ENCODE results near the gene COX7C. TPM values are rescaled to one million over a fixed set of nuclear protein-coding genes. Genes with fewer than 3 reads are reported as not detected.

Gene COX7C
- total RNA-seq, 1 donor from 2014 or later: 489 TPM

DNA sequence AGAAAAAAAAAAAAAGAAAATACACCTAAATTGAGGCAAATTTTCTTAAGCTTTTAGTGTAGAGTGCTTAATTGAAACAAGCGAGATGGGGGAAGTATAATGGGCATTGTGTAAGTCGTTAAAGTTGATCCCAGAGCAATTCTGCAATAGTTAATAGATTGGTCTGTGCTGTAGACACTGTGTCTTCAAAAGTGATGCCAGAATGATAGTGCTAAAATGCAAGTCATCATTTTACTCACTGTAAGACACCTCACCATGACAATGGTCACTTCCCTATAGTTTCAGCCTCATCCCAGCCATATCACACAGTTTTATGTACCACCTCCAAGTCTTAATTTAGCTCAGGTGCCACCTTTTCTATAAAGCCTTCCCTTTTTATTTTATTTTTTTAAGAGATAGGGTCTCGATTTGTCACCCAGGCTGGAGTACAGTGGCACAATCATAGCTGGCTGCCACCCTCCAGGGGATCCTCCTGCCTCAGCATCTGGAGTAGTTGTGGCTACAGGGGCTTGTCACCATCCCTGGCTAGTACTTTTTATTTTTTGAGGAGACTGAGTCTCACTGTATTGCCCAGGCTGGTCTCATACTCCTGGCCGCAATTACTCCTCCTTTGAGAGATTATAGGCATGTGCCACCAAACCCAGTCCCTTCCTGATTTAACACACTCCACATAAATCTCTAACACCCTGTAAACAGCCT, 6.2 kb downstream of the COX7C start:
- H3K4me1 Mint-ChIP-seq (ENCODE audit: low read depth, unreplicated experiment): no peaks in the 10 kb centered on the region
- no peak for DNase-seq
- peaks cover 2% of the 10 kb centered on the region for H3K9me3 Mint-ChIP-seq (ENCODE audit: unreplicated experiment)
- H3K27me3 Mint-ChIP-seq (ENCODE audit: unreplicated experiment): peaks cover 2% of the 10 kb centered on the region
- no peak overlapping the region for H3K27ac Mint-ChIP-seq (ENCODE audit: unreplicated experiment)
- no peak overlapping the region for H3K4me3 Mint-ChIP-seq (ENCODE audit: unreplicated experiment)
- TF ChIP-seq, protein P1, sequence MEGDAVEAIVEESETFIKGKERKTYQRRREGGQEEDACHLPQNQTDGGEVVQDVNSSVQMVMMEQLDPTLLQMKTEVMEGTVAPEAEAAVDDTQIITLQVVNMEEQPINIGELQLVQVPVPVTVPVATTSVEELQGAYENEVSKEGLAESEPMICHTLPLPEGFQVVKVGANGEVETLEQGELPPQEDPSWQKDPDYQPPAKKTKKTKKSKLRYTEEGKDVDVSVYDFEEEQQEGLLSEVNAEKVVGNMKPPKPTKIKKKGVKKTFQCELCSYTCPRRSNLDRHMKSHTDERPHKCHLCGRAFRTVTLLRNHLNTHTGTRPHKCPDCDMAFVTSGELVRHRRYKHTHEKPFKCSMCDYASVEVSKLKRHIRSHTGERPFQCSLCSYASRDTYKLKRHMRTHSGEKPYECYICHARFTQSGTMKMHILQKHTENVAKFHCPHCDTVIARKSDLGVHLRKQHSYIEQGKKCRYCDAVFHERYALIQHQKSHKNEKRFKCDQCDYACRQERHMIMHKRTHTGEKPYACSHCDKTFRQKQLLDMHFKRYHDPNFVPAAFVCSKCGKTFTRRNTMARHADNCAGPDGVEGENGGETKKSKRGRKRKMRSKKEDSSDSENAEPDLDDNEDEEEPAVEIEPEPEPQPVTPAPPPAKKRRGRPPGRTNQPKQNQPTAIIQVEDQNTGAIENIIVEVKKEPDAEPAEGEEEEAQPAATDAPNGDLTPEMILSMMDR (IDR thresholded peaks at IDR 0.05; ENCODE audit: partially characterized antibody, unreplicated experiment): no peak
- H3K36me3 Mint-ChIP-seq (ENCODE audit: unreplicated experiment): no peaks in the 10 kb centered on the region

GRCh38 chr5:86625148-86625547, 7.4 kb downstream of the COX7C start:
- no peak for DNase-seq
- no peaks in the 10 kb centered on the region for H3K36me3 Mint-ChIP-seq (ENCODE audit: unreplicated experiment)
- no peaks in the 10 kb centered on the region for H3K9me3 Mint-ChIP-seq (ENCODE audit: unreplicated experiment)
- no peaks in the 10 kb centered on the region for H3K4me1 Mint-ChIP-seq (ENCODE audit: low read depth, unreplicated experiment)
- H3K27ac Mint-ChIP-seq (ENCODE audit: unreplicated experiment): no peak overlapping the region
- no peak overlapping the region for H3K4me3 Mint-ChIP-seq (ENCODE audit: unreplicated experiment)
- no peaks in the 10 kb centered on the region for H3K27me3 Mint-ChIP-seq (ENCODE audit: unreplicated experiment)
- TF ChIP-seq, protein P1 (IDR thresholded peaks at IDR 0.05; ENCODE audit: partially characterized antibody, unreplicated experiment): no peak

DNA sequence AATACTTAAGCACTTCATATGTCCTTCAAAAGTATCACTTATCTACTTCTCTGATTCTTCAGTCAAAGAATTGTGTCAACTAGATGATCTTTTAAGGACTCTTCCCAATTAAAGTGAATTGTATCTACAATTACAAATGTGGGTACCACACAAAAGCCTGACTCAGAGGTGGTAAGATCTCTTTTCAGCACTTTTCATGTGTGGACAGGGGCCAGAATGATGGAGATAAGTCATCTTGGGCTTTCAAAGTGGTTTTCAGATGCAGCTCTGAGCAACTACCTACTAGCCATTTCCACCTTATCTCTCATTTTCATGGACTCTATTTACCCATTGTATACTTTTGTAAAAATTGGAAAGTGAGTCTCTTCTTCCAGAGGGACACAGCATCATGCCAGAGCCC, 8.4 kb downstream of the COX7C start:
- Mint-ChIP-seq H3K9me3 (ENCODE audit: unreplicated experiment) (no peaks in the 10 kb centered on the region), H3K36me3 (ENCODE audit: unreplicated experiment) (no peaks in the 10 kb centered on the region), H3K4me3 (ENCODE audit: unreplicated experiment) (no peak overlapping the region), H3K4me1 (ENCODE audit: low read depth, unreplicated experiment) (no peaks in the 10 kb centered on the region), H3K27ac (ENCODE audit: unreplicated experiment) (no peak overlapping the region), H3K27me3 (ENCODE audit: unreplicated experiment) (no peaks in the 10 kb centered on the region)
- DNase-seq: no peak
- TF ChIP-seq, protein P1 (IDR thresholded peaks at IDR 0.05; ENCODE audit: partially characterized antibody, unreplicated experiment): no peak

DNA sequence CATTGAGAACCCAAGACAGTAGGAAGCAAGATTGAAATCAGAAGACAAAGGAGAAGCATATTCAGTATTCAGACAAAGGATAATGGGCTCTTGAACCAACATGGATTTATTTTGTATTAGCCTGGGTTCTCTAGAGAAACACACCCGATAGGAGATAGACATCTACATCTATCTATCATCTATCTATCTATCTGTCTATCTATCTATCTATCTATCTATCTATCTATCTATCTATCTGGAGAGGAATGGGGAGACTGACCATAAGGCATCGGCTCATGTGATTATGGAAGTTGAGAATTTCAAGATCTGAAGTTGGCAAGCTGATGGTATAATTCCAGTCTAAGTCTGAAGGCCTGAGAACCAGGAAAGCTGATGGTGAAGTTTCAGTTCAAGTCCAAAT, 13.4 kb downstream of the COX7C start:
- TF ChIP-seq, protein P1 (IDR thresholded peaks at IDR 0.05; ENCODE audit: partially characterized antibody, unreplicated experiment): no peak
- no peaks in the 10 kb centered on the region for H3K27me3 Mint-ChIP-seq (ENCODE audit: unreplicated experiment)
- no peak for DNase-seq
- H3K27ac Mint-ChIP-seq (ENCODE audit: unreplicated experiment): no peak overlapping the region
- H3K36me3 Mint-ChIP-seq (ENCODE audit: unreplicated experiment): no peaks in the 10 kb centered on the region
- H3K9me3 Mint-ChIP-seq (ENCODE audit: unreplicated experiment): no peaks in the 10 kb centered on the region
- no peak overlapping the region for H3K4me3 Mint-ChIP-seq (ENCODE audit: unreplicated experiment)
- H3K4me1 Mint-ChIP-seq (ENCODE audit: low read depth, unreplicated experiment): no peaks in the 10 kb centered on the region

- no peak for DNase-seq
- TF ChIP-seq, protein P1 (IDR thresholded peaks at IDR 0.05; ENCODE audit: partially characterized antibody, unreplicated experiment): no peak
- no peaks in the 10 kb centered on the region for H3K9me3 Mint-ChIP-seq (ENCODE audit: unreplicated experiment)
- no peaks in the 10 kb centered on the region for H3K36me3 Mint-ChIP-seq (ENCODE audit: unreplicated experiment)
- H3K4me3 Mint-ChIP-seq (ENCODE audit: unreplicated experiment): no peak overlapping the region
- no peak overlapping the region for H3K27ac Mint-ChIP-seq (ENCODE audit: unreplicated experiment)
- H3K27me3 Mint-ChIP-seq (ENCODE audit: unreplicated experiment): no peaks in the 10 kb centered on the region
- H3K4me1 Mint-ChIP-seq (ENCODE audit: low read depth, unreplicated experiment): no peaks in the 10 kb centered on the region
Measured at GRCh38 chr5:86640998-86641397, 23.3 kb downstream of the COX7C start.
